A673 (cell line): ENCODE measurements around the gene KLHL41. TPM values are rescaled to one million over a fixed set of nuclear protein-coding genes. Genes with fewer than 3 reads are reported as not detected.
"Not testable (repeated sequence)": the region's sequence is repeated elsewhere in the genome, so short reads cannot be mapped to it uniquely, and the experiment has no call there.

Experiments
- BruUV-seq: library from RNA; stranded (reverse); fragments of 400-500 nt; replicated peaks from 2 replicates; lab custom pipeline; 2021; lab: Mats Ljungman, UMichigan
- CTCF ChIA-PET: fragments of 300-600 bp; sonication (Branson Sonifier 250); formaldehyde crosslinking; loops from one replicate; lab custom pipeline; 2022; ENCODE audit warnings: antibody characterized with exemption; lab: Charles Lee
- POLR2A ChIA-PET: fragments of 300-600 bp; sonication (Branson Sonifier 250); formaldehyde crosslinking; loops from one replicate; lab custom pipeline; 2022; ENCODE audit warnings: antibody characterized with exemption; ENCODE audit not compliant: low non-redundant PET; lab: Charles Lee
- DNase-seq: peaks from one replicate; pipeline ENCODE4 v3.0.0-alpha.2; 2015; ENCODE audit warnings: low spot score
- H3K27ac ChIP-seq: fragments of 200-600 bp; sonication (generic); 2 replicates; pipeline ENCODE4 v1.5.1; 2016; ENCODE audit warnings: mixed run types, low read depth, mild to moderate bottlenecking, mixed read lengths, antibody characterized with exemption, low read length; ENCODE audit not compliant: poor library complexity, severe bottlenecking
- H3K27me3 ChIP-seq: fragments of 200-600 bp; sonication (generic); replicated peaks from 2 replicates; pipeline ENCODE4 v1.6.1; 2017; ENCODE audit warnings: mixed run types, low read depth, mild to moderate bottlenecking, mixed read lengths, antibody characterized with exemption, low read length; ENCODE audit not compliant: insufficient read depth, poor library complexity
- H3K36me3 ChIP-seq: fragments of 200-600 bp; sonication (generic); 2 replicates; pipeline ENCODE4 v1.6.1; 2016; ENCODE audit warnings: mixed run types, mild to moderate bottlenecking, mixed read lengths, antibody characterized with exemption, low read length; ENCODE audit not compliant: insufficient read depth, poor library complexity, severe bottlenecking
- H3K4me1 ChIP-seq: fragments of 200-600 bp; sonication (generic); 2 replicates; pipeline ENCODE4 v1.6.1; 2017; ENCODE audit warnings: mixed run types, mild to moderate bottlenecking, mixed read lengths, antibody characterized with exemption, low read length; ENCODE audit not compliant: insufficient read depth, poor library complexity, severe bottlenecking
- H3K4me3 ChIP-seq: fragments of 200-600 bp; sonication (generic); 2 replicates; pipeline ENCODE4 v1.5.1; 2016; ENCODE audit warnings: low read depth, mixed run types, mild to moderate bottlenecking, mixed read lengths, low read length; ENCODE audit not compliant: poor library complexity, severe bottlenecking
- H3K9me3 ChIP-seq: fragments of 200-600 bp; sonication (generic); 2 replicates; pipeline ENCODE4 v1.6.1; 2016; ENCODE audit warnings: mixed run types, low read depth, mild to moderate bottlenecking, mixed read lengths, antibody characterized with exemption, low read length; ENCODE audit not compliant: poor library complexity, severe bottlenecking
- EZH2 ChIP-seq: fragments of 200-600 bp; sonication (generic); IDR thresholded peaks from 2 replicates; pipeline ENCODE4 v1.6.1; 2017; ENCODE audit warnings: borderline replicate concordance, low read depth, mild to moderate bottlenecking, mixed read lengths, antibody characterized with exemption, low read length; ENCODE audit not compliant: poor library complexity, severe bottlenecking
- intact Hi-C: fragments of 100-400 bp; cut with micrococcal nuclease; formaldehyde crosslinking; loops from one replicate; pipeline ENCODE4 v1.10.0; 2022; ENCODE audit not compliant: unreplicated experiment
- total RNA-seq: library from RNA; stranded (reverse); gene quantifications from 2 replicates; pipeline ENCODE4 v1.2.3, GENCODE V29; 2021
- TF ChIP-seq, protein P1 (sequence below): fragments of 300-800, 200-600 bp; sonication (generic); conservative IDR thresholded peaks from 2 replicates; pipeline ENCODE4 v1.5.1; 2017; ENCODE audit warnings: low read depth, mild to moderate bottlenecking, antibody characterized with exemption, low read length, moderate library complexity, mixed read lengths

The KLHL41 gene
- total RNA-seq, 1 experiment from 2014 or later, result 0.34 TPM

DNA sequence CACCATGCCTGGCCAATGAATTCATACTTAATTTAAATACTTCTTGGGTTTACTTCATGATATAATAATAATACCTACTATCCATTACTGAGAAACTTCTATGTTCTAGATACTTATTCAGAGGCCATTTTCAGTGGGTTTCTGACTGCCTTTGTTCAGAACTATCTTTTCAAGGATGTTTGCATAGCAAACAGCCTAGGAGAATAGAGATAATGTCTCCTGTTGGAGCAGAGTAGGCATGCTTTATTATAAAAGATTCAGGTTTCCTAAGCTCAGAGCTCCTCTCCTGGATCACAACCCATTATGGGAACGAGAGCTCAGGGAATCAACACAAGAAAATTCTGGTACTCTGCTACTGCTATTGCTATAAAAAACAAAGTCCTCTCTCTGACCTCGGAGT is 53.0 kb downstream of the KLHL41 start:
- CTCF ChIA-PET, result no interaction called here
- H3K4me3 ChIP-seq, result no peak overlapping the region
- no peaks in the 10 kb centered on the region for H3K27me3 ChIP-seq
- no peak overlapping the region for H3K27ac ChIP-seq
- H3K9me3 ChIP-seq, result no peaks in the 10 kb centered on the region
- intact Hi-C loops, result no loop called here
- no peak for DNase-seq
- POLR2A ChIA-PET, result interaction anchor here (0.6 kb wide), 1 partner anchor 445 kb away, joined by 5 read pairs; no protein-coding TSS in a partner anchor
- H3K4me1 ChIP-seq, result no peaks in the 10 kb centered on the region
- TF ChIP-seq, protein P1, sequence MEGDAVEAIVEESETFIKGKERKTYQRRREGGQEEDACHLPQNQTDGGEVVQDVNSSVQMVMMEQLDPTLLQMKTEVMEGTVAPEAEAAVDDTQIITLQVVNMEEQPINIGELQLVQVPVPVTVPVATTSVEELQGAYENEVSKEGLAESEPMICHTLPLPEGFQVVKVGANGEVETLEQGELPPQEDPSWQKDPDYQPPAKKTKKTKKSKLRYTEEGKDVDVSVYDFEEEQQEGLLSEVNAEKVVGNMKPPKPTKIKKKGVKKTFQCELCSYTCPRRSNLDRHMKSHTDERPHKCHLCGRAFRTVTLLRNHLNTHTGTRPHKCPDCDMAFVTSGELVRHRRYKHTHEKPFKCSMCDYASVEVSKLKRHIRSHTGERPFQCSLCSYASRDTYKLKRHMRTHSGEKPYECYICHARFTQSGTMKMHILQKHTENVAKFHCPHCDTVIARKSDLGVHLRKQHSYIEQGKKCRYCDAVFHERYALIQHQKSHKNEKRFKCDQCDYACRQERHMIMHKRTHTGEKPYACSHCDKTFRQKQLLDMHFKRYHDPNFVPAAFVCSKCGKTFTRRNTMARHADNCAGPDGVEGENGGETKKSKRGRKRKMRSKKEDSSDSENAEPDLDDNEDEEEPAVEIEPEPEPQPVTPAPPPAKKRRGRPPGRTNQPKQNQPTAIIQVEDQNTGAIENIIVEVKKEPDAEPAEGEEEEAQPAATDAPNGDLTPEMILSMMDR, result no peak
- TF ChIP-seq EZH2, result no peak
- BruUV-seq, result no TSS peak
- no peaks in the 10 kb centered on the region for H3K36me3 ChIP-seq

DNA sequence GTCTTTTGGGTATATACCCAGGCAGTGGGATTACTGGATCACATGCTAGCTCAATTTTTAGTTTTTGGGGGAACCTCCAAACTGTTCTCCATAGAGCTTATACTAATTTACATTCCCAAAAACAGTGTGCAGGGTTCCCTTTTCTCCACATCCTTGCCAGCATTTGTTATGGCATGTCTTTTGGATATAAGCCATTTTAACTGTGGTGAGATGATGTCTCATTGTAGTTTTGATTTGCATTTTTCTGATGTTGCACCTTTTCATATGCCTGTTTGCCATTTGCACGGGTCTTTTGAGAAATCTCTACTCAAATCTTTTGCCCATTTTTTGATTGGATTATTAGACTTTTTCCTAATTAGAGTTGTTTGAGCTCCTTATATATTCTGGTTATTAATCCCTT is 56.2 kb downstream of the KLHL41 start:
- ChIA-PET POLR2A (no interaction called here), CTCF (no interaction called here)
- Histone ChIP-seq H3K36me3 (no peaks in the 10 kb centered on the region), H3K4me3 (no peak overlapping the region), H3K27ac (no peak overlapping the region), H3K4me1 (no peaks in the 10 kb centered on the region), H3K27me3 (no peaks in the 10 kb centered on the region), H3K9me3 (no peaks in the 10 kb centered on the region)
- TF ChIP-seq EZH2, result no peak
- TF ChIP-seq, protein P1, result no peak
- BruUV-seq, result no TSS peak
- DNase-seq, result no peak
- intact Hi-C loops, result no loop called here

DNA sequence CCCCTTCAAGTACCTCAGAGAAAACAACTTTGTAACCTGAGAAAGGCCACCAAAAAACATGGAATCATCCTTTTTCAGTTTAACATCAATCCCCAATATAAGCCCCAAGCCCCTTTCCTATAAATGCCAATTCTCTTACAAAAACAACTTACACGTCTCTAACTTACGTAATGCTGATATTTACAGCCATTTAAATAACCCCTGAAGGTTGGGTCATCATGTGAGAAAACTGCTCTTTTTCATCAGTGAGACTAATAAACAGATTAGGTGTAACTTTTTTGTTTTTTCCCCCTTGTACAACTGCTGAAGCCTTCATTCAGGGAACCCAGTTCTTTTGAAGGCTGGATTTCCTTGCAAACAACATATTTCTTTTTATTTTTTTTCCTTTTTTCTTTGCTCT is 60.4 kb downstream of the KLHL41 start:
- H3K36me3 ChIP-seq, result no peaks in the 10 kb centered on the region
- no peak overlapping the region for H3K27ac ChIP-seq
- no peaks in the 10 kb centered on the region for H3K27me3 ChIP-seq
- ChIA-PET POLR2A (no interaction called here), CTCF (no interaction called here)
- H3K9me3 ChIP-seq, result no peaks in the 10 kb centered on the region
- intact Hi-C loops, result no loop called here
- no peak for DNase-seq
- no peak overlapping the region for H3K4me3 ChIP-seq
- TF ChIP-seq EZH2, result no peak
- TF ChIP-seq, protein P1, result no peak
- H3K4me1 ChIP-seq, result peaks cover 8% of the 10 kb centered on the region
- BruUV-seq, result no TSS peak

DNA sequence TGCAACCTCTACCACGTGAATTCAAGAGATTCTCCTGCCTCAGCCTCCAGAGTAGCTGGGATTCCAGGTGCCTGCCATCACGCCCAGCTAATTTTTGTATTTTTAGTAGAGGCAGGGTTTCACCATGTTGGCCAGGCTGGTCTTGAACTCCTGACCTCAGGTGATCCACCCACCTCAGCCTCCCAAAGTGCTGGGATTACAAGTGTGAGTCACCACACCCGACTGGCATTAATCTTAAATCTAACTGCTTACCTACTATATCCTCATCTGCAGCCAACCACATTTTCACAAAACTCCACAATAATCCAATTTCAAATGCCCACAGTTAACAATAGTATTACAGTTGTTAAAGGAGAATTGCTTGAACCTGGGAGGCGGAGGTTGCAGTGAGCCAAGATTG is 61.2 kb downstream of the KLHL41 start:
- POLR2A ChIA-PET, DNase-seq, H3K27me3 ChIP-seq, H3K27ac ChIP-seq, H3K36me3 ChIP-seq, BruUV-seq, H3K9me3 ChIP-seq, intact Hi-C loops, H3K4me3 ChIP-seq, H3K4me1 ChIP-seq, CTCF ChIA-PET: not testable (repeated sequence)
